IMR-90 (cell line): ENCODE results near the gene TCF7L1. TPM values are rescaled to one million over a fixed set of nuclear protein-coding genes. Genes with fewer than 3 reads are reported as not detected.

ENCODE experiments used
- ATAC-seq: fragments of 200-7000 bp; cut with Tn5 transposase; 2 replicates; pipeline ENCODE4 v1.9.1; 2020; ENCODE audit warnings: low read depth, mild to moderate bottlenecking, moderate library complexity
- BruUV-seq: library from RNA; stranded (reverse); fragments of 400-500 nt; replicated peaks from 2 replicates; lab custom pipeline; 2021; lab: Mats Ljungman, UMichigan
- CTCF ChIA-PET: fragments of 300-600 bp; formaldehyde crosslinking; extraction: SDS; loops from one replicate; lab custom pipeline; 2021; ENCODE audit warnings: antibody characterized with exemption; lab: Yijun Ruan, JAX
- POLR2A ChIA-PET: fragments of 300-600 bp; sonication (Branson Sonifier 250); formaldehyde crosslinking; loops from one replicate; lab custom pipeline; 2022; ENCODE audit warnings: antibody characterized with exemption; ENCODE audit not compliant: unreplicated experiment; lab: Charles Lee
- DNase-seq: peaks from one replicate; pipeline ENCODE4 v3.0.0; 2013
- H2AFZ ChIP-seq: replicated peaks from 2 replicates; pipeline ENCODE3; 2013; ENCODE audit warnings: low read length, mild to moderate bottlenecking; ENCODE audit not compliant: poor library complexity
- H2AK5ac ChIP-seq: 2 replicates; pipeline ENCODE4 v1.6.1; 2013; ENCODE audit warnings: low read depth, low read length, inconsistent platforms
- H2AK9ac ChIP-seq: replicated peaks from 2 replicates; pipeline ENCODE3; 2013; ENCODE audit warnings: mild to moderate bottlenecking, low read depth, low read length, moderate library complexity; ENCODE audit not compliant: poor library complexity
- H2BK120ac ChIP-seq: 2 replicates; pipeline ENCODE4 v1.6.1; 2013; ENCODE audit warnings: low read depth, low read length, inconsistent platforms
- H2BK15ac ChIP-seq: 3 replicates; pipeline ENCODE4 v1.6.1; 2013; ENCODE audit warnings: low read depth, low read length, inconsistent platforms
- H2BK20ac ChIP-seq: 2 replicates; pipeline ENCODE4 v1.6.1; 2013; ENCODE audit warnings: low read depth, mild to moderate bottlenecking, inconsistent platforms, low read length, moderate library complexity
- H2BK5ac ChIP-seq: 2 replicates; pipeline ENCODE4 v1.6.1; 2013; ENCODE audit warnings: mild to moderate bottlenecking, low read depth, low read length, inconsistent platforms; ENCODE audit not compliant: poor library complexity, severe bottlenecking
- H3K14ac ChIP-seq: replicated peaks from 2 replicates; pipeline ENCODE4 v1.6.1; 2013; ENCODE audit warnings: low read depth, low read length, inconsistent platforms
- H3K18ac ChIP-seq: 2 replicates; pipeline ENCODE4 v1.6.1; 2013; ENCODE audit warnings: low read depth, low read length, control low read depth
- H3K23ac ChIP-seq: 2 replicates; pipeline ENCODE4 v1.6.1; 2013; ENCODE audit warnings: low read depth, low read length, inconsistent platforms
- H3K27ac ChIP-seq: 2 replicates; pipeline ENCODE4 v1.5.1; 2013; ENCODE audit warnings: mild to moderate bottlenecking, control low read depth, low read length; ENCODE audit not compliant: insufficient read depth
- H3K27me3 ChIP-seq: 2 replicates; pipeline ENCODE4 v1.6.1; 2013; ENCODE audit warnings: low read length; ENCODE audit not compliant: control insufficient read depth, insufficient read depth
- H3K36me3 ChIP-seq: 2 replicates; pipeline ENCODE4 v1.6.1; 2013; ENCODE audit warnings: low read length, mixed read lengths; ENCODE audit not compliant: control insufficient read depth, insufficient read depth
- H3K4ac ChIP-seq: 2 replicates; pipeline ENCODE4 v1.6.1; 2013; ENCODE audit warnings: low read depth, low read length, inconsistent platforms
- H3K4me1 ChIP-seq: 2 replicates; pipeline ENCODE4 v1.6.1; 2013; ENCODE audit warnings: low read length, mixed read lengths; ENCODE audit not compliant: control insufficient read depth, insufficient read depth
- H3K4me2 ChIP-seq: 2 replicates; pipeline ENCODE4 v1.6.1; 2013; ENCODE audit warnings: low read depth, mild to moderate bottlenecking, control low read depth, low read length, moderate library complexity
- H3K4me3 ChIP-seq: 2 replicates; pipeline ENCODE4 v1.5.1; 2013; ENCODE audit warnings: low read depth, mild to moderate bottlenecking, control low read depth, low read length, moderate library complexity; ENCODE audit not compliant: insufficient read depth
- H3K56ac ChIP-seq: 2 replicates; pipeline ENCODE4 v1.6.1; 2013; ENCODE audit warnings: low read length, inconsistent platforms; ENCODE audit not compliant: insufficient read depth; ENCODE audit errors: extremely low read depth
- H3K79me1 ChIP-seq, 2 experiments: 2 replicates each; pipeline ENCODE4 v1.6.1; 2013; ENCODE audit warnings: low read length in 2 of 2, inconsistent platforms in 1 of 2, low read depth in 1 of 2
- H3K9ac ChIP-seq: 2 replicates; pipeline ENCODE4 v1.6.1; 2013; ENCODE audit warnings: low read depth, low read length, control low read depth
- H3K9me1 ChIP-seq: 2 replicates; pipeline ENCODE4 v1.6.1; 2013; ENCODE audit warnings: low read length, inconsistent platforms; ENCODE audit not compliant: insufficient read depth
- H3K9me3 ChIP-seq: 2 replicates; pipeline ENCODE4 v1.6.1; 2013; ENCODE audit warnings: low read length; ENCODE audit not compliant: control insufficient read depth, insufficient read depth
- H4K20me1 ChIP-seq: 2 replicates; pipeline ENCODE4 v1.6.1; 2013; ENCODE audit warnings: low read length, inconsistent platforms; ENCODE audit not compliant: insufficient read depth
- H4K5ac ChIP-seq: 2 replicates; pipeline ENCODE4 v1.6.1; 2013; ENCODE audit warnings: mild to moderate bottlenecking, low read depth, low read length, control low read depth
- H4K8ac ChIP-seq, 2 experiments: 2 replicates each; pipeline ENCODE4 v1.6.1; 2013; ENCODE audit warnings: low read depth in 2 of 2, low read length in 2 of 2, control low read depth in 1 of 2, inconsistent platforms in 1 of 2
- H4K91ac ChIP-seq: 2 replicates; pipeline ENCODE4 v1.6.1; 2013; ENCODE audit warnings: low read depth, low read length, inconsistent platforms; ENCODE audit not compliant: insufficient read depth
- BHLHE40 ChIP-seq: fragments of 150-350 bp; IDR thresholded peaks from 2 replicates; pipeline ENCODE4 v1.6.1; 2016; ENCODE audit warnings: mild to moderate bottlenecking, low read depth, low read length
- CHD1 ChIP-seq: IDR thresholded peaks from 2 replicates; pipeline ENCODE4 v1.6.1; 2012; ENCODE audit warnings: low read depth, low read length, improper control_type of control experiment
- FOS ChIP-seq: fragments of 150-350 bp; IDR thresholded peaks from 2 replicates; pipeline ENCODE4 v1.6.1; 2016; ENCODE audit warnings: low read depth, low read length
- MAFK ChIP-seq: IDR thresholded peaks from 2 replicates; pipeline ENCODE4 v1.6.1; 2012; ENCODE audit warnings: low read depth, low read length, improper control_type of control experiment
- MXI1 ChIP-seq: IDR thresholded peaks from 2 replicates; pipeline ENCODE4 v1.6.1; 2012; ENCODE audit warnings: low read depth, mild to moderate bottlenecking, low read length, moderate library complexity, borderline replicate concordance
- WGBS, 2 experiments: methylation state at CpG; one replicate each; pipeline versions ENCODE4 v1.1.5 to v1.1.7; 2013; ENCODE audit warnings: missing lambda C conversion rate in 2 of 2; ENCODE audit not compliant: insufficient read length in 1 of 2; ENCODE audit errors: extremely low coverage in 2 of 2; 5-methylcytosine and 5-hydroxymethylcytosine counted together
- dilution Hi-C: fragments of 300-500 bp; cut with HindIII; formaldehyde crosslinking; loops from one replicate; pipeline ENCODE4 v1.14.3; 2018; ENCODE audit warnings: low sequenced_read_pairs; ENCODE audit not compliant: unreplicated experiment
- in situ Hi-C: fragments of 300-500 bp; cut with MboI; formaldehyde crosslinking; loops from 3 replicates; pipeline ENCODE4 v1.14.3; 2019; ENCODE audit warnings: low sequenced_read_pairs, inconsistent platforms, mixed read lengths
- intact Hi-C: fragments of 100-400 bp; cut with micrococcal nuclease; formaldehyde crosslinking; loops from 2 replicates; pipeline ENCODE4 v1.10.0; 2022
- polyA plus RNA-seq, 3 experiments: library from polyadenylated mRNA; depleted of rRNA; stranded (reverse); fragments of >200 nt; gene quantifications; 2 replicates each; pipeline ENCODE4 v1.2.3, GENCODE V29; 2012; ENCODE audit warnings: low replicate concordance in 1 of 3
- total RNA-seq: library from RNA; depleted of rRNA; stranded (reverse); fragments of >200 nt; gene quantifications from 2 replicates; pipeline ENCODE4 v1.2.3, GENCODE V29; 2012
- TF ChIP-seq, protein P1 (sequence below): fragments of 150-350 bp; IDR thresholded peaks from 2 replicates; pipeline ENCODE4 v1.6.1; 2017; ENCODE audit warnings: mild to moderate bottlenecking, antibody characterized with exemption, low read length, low read depth

Gene TCF7L1
- total and polyA plus RNA-seq, 2 of the 4 experiments (the other 2 are of a cell fraction): 0.72 to 11.1 TPM

- Histone ChIP-seq H2AK9ac (no peak overlapping the region), H3K4me3 (no peak overlapping the region), H2BK5ac (peak overlapping the region; percentile 12), H4K91ac (no peak overlapping the region), H2AK5ac (peak overlapping the region; percentile 91; the same call in 1 of the 2 replicates), H3K9me1 (peaks cover 34% of the 10 kb centered on the region), H2BK120ac (peak overlapping the region; percentile 45; the same call in 1 of the 2 replicates), H3K23ac (peak overlapping the region; percentile 8; the same call in 1 of the 2 replicates), H2BK15ac (peak overlapping the region; percentile 52; the same call in 1 of the 3 replicates), H3K4me2 (peak overlapping the region; percentile 34; the same call in 1 of the 2 replicates), H3K14ac (peak overlapping the region; percentile 60; the same call in 1 of the 2 replicates), H4K20me1 (peaks cover 82% of the 10 kb centered on the region), H3K56ac (no peak overlapping the region), H2AFZ (no peak overlapping the region), H3K4ac (peak overlapping the region; percentile 43), H3K4me1 (peaks cover 24% of the 10 kb centered on the region), H3K27ac (no peak overlapping the region), H3K79me1 (peaks cover 41 to 92% of the 10 kb centered on the region in 2 experiments), H3K9me3 (0 out of 2 replicates have a peak, but pooled peaks cover 2% of the 10 kb centered on the region), H3K27me3 (no peaks in the 10 kb centered on the region), H3K9ac (no peak overlapping the region), H3K36me3 (no peaks in the 10 kb centered on the region), H3K18ac (no peak overlapping the region), H4K8ac (no peak overlapping the region; a peak in 1 of 4 replicates), H2BK20ac (peak overlapping the region; percentile 54; the same call in 1 of the 2 replicates), H4K5ac (no peak overlapping the region)
- TF ChIP-seq CHD1 (no peak), MAFK (no peak), BHLHE40 (peak; percentile 84), MXI1 (0 out of 2 replicates have a peak, but pooled peaks have one; percentile 54), FOS (no peak)
- TF ChIP-seq, protein P1, sequence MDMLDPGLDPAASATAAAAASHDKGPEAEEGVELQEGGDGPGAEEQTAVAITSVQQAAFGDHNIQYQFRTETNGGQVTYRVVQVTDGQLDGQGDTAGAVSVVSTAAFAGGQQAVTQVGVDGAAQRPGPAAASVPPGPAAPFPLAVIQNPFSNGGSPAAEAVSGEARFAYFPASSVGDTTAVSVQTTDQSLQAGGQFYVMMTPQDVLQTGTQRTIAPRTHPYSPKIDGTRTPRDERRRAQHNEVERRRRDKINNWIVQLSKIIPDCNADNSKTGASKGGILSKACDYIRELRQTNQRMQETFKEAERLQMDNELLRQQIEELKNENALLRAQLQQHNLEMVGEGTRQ: no peak
- no TSS peak for BruUV-seq
- 0% methylated on average over 2 of the region's 13 CpGs; no CpG with 5 or more reads in 1 of the 2 experiments for WGBS, 2 experiments
- intact Hi-C loops: no loop called here
- peak; percentile 83 for ATAC-seq
- peak; percentile 81 for DNase-seq
- dilution Hi-C loops: no loop called here
- in situ Hi-C loops: no loop called here
- POLR2A ChIA-PET: interaction anchor here (0.6 to 0.7 kb wide), 2 partner anchors 11 to 24 kb away, joined by 3 to 5 read pairs; no protein-coding TSS in a partner anchor
- CTCF ChIA-PET: interaction anchor here (1.4 to 1.5 kb wide), 2 partner anchors 10 to 13 kb away, joined by 4 to 7 read pairs; no protein-coding TSS in a partner anchor
Observed at GRCh38 chr2:85175369-85176299, 42.4 kb downstream of the TCF7L1 start.
